Ectodermal cell (in vitro differentiated cells): ENCODE data around the gene HSFX3.
"Not testable (repeated sequence)": the region's sequence is repeated elsewhere in the genome, so short reads cannot be mapped to it uniquely, and the experiment has no call there.

Source experiments
- H3K27ac ChIP-seq: 2 replicates; pipeline ENCODE4 v1.7.0; 2013; ENCODE audit warnings: mild to moderate bottlenecking, low read depth, low read length; ENCODE audit not compliant: insufficient read depth, poor library complexity, severe bottlenecking
- H3K27me3 ChIP-seq: 2 replicates; pipeline ENCODE4 v1.7.0; 2013; ENCODE audit warnings: mild to moderate bottlenecking, low read length; ENCODE audit not compliant: insufficient read depth, control insufficient read depth, poor library complexity, severe bottlenecking
- H3K36me3 ChIP-seq: one replicate; pipeline ENCODE4 v1.7.0; 2013; ENCODE audit warnings: low read length; ENCODE audit not compliant: control insufficient read depth, insufficient read depth
- H3K4me1 ChIP-seq: one replicate; pipeline ENCODE4 v1.7.0; 2013; ENCODE audit warnings: low read length; ENCODE audit not compliant: control insufficient read depth, insufficient read depth
- H3K4me3 ChIP-seq: 2 replicates; pipeline ENCODE4 v1.7.0; 2013; ENCODE audit warnings: low read depth, low read length, control low read depth; ENCODE audit not compliant: insufficient read depth
- H3K9me3 ChIP-seq: 2 replicates; pipeline ENCODE4 v1.7.0; 2013; ENCODE audit warnings: mild to moderate bottlenecking, low read length, moderate library complexity; ENCODE audit not compliant: control insufficient read depth
- WGBS, 2 experiments: methylation state at CpG; one replicate each; pipeline ENCODE4 v1.1.7; 2013; ENCODE audit warnings: missing lambda C conversion rate in 2 of 2; 5-methylcytosine and 5-hydroxymethylcytosine counted together

Gene HSFX3

GRCh38 chrX:149545545-149546543, 3.9 kb downstream of the HSFX3 start:
- H3K9me3 ChIP-seq, H3K27ac ChIP-seq, H3K27me3 ChIP-seq, H3K4me1 ChIP-seq, H3K36me3 ChIP-seq, H3K4me3 ChIP-seq: not testable (repeated sequence)
- 63 to 76% methylated on average over 8 to 13 of the region's 29 CpGs for WGBS, 2 experiments

- Histone ChIP-seq H3K4me1 (no peaks in the 10 kb centered on the region), H3K9me3 (no peaks in the 10 kb centered on the region), H3K27me3 (no peaks in the 10 kb centered on the region), H3K4me3 (peak overlapping the region; percentile 38), H3K36me3 (no peaks in the 10 kb centered on the region), H3K27ac (no peak overlapping the region)
- 10 to 15% methylated on average over 13 of the region's 13 CpGs for WGBS, 2 experiments
Observed at GRCh38 chrX:149541521-149542047, 8.1 kb downstream of the HSFX3 start.

GRCh38 chrX:149540621-149541520, 8.9 kb downstream of the HSFX3 start, which contains the start of gene EOLA1:
TSS of gene EOLA1 (plus strand) at chrX:149541012. CDS start at chrX:149545631, 4,619 bp downstream.
- Histone ChIP-seq H3K4me3 (peak within 1 kb of the TSS; percentile 43), H3K36me3 (no peaks in the 10 kb centered on the region), H3K27ac (peak within 1 kb of the TSS; percentile 77), H3K9me3 (no peaks in the 10 kb centered on the region), H3K4me1 (no peaks in the 10 kb centered on the region), H3K27me3 (no peaks in the 10 kb centered on the region)
- WGBS, 2 experiments: 1% methylated on average over 71 of the region's 71 CpGs

GRCh38 chrX:149540131-149540620, 9.5 kb downstream of the HSFX3 start:
- WGBS, 2 experiments: 0% methylated on average over 11 to 19 of the region's 24 CpGs
- Histone ChIP-seq H3K4me1 (no peaks in the 10 kb centered on the region), H3K27ac (peak overlapping the region; percentile 77), H3K36me3 (no peaks in the 10 kb centered on the region), H3K27me3 (no peaks in the 10 kb centered on the region), H3K9me3 (no peaks in the 10 kb centered on the region), H3K4me3 (peak overlapping the region; percentile 38)

- Histone ChIP-seq H3K9me3 (no peaks in the 10 kb centered on the region), H3K4me1 (no peaks in the 10 kb centered on the region), H3K27ac (peak overlapping the region; percentile 63), H3K4me3 (peak overlapping the region; percentile 43), H3K36me3 (no peaks in the 10 kb centered on the region), H3K27me3 (no peaks in the 10 kb centered on the region)
- 0% methylated on average over 21 to 28 of the region's 34 CpGs for WGBS, 2 experiments
Observed at GRCh38 chrX:149539283-149540130, 10.2 kb downstream of the HSFX3 start.

- 70 to 100% methylated on average over 2 of the region's 11 CpGs for WGBS, 2 experiments
Observed at GRCh38 chrX:149537474-149537873, 12.2 kb downstream of the HSFX3 start.

GRCh38 chrX:149534926-149535602, 14.7 kb downstream of the HSFX3 start:
- not testable (repeated sequence) for H3K9me3 ChIP-seq, H3K27me3 ChIP-seq, H3K4me1 ChIP-seq, H3K4me3 ChIP-seq, H3K36me3 ChIP-seq, H3K27ac ChIP-seq
- WGBS, 2 experiments: 83 to 87% methylated on average over 3 of the region's 3 CpGs

More at GRCh38 chrX:149537474-149537873, 12.2 kb downstream of the HSFX3 start:
- H3K36me3 ChIP-seq, H3K27ac ChIP-seq, H3K27me3 ChIP-seq, H3K9me3 ChIP-seq, H3K4me1 ChIP-seq, H3K4me3 ChIP-seq: not testable (repeated sequence)

GRCh38 chrX:149533999-149534398, 15.7 kb downstream of the HSFX3 start:
- not testable (repeated sequence) for H3K4me1 ChIP-seq, H3K4me3 ChIP-seq, H3K27ac ChIP-seq, H3K36me3 ChIP-seq, H3K27me3 ChIP-seq, H3K9me3 ChIP-seq
- 91 to 94% methylated on average over 7 to 8 of the region's 11 CpGs for WGBS, 2 experiments

- not testable (repeated sequence) for H3K27ac ChIP-seq, H3K4me3 ChIP-seq, H3K27me3 ChIP-seq, H3K4me1 ChIP-seq, H3K36me3 ChIP-seq, H3K9me3 ChIP-seq
- WGBS, 2 experiments: no CpG with 5 or more reads among the region's 3 CpGs
Observed at GRCh38 chrX:149532868-149533267, 16.9 kb downstream of the HSFX3 start.
